Transverse colon (tissue), 4 donors: ENCODE measurements around the gene BMP3. TPM values are rescaled to one million over a fixed set of nuclear protein-coding genes. Genes with fewer than 3 reads are reported as not detected.

Experiments used
- DNase-seq: peaks from one replicate; pipeline ENCODE4 v3.0.0-alpha.2; 2019
- H3K27ac ChIP-seq, 4 donors: fragments of 200-600 bp; sonication (generic); 2 replicates each; pipeline ENCODE4 v1.5.1; 2016 to 2018; ENCODE audit warnings: inconsistent platforms in 4 of 4
- H3K27me3 ChIP-seq: fragments of 200-600 bp; sonication (generic); 2 replicates; pipeline ENCODE4 v1.5.1; 2017; ENCODE audit warnings: inconsistent platforms
- H3K36me3 ChIP-seq, 4 donors: fragments of 200-600 bp; sonication (generic); 2 replicates each; pipeline ENCODE4 v1.5.1; 2017 to 2019; ENCODE audit warnings: inconsistent platforms in 4 of 4
- H3K4me1 ChIP-seq, 4 donors: fragments of 200-600 bp; sonication (generic); 2 replicates each; pipeline ENCODE4 v1.5.1; 2017 to 2020; ENCODE audit warnings: inconsistent platforms in 4 of 4
- H3K4me3 ChIP-seq, 4 donors: fragments of 200-600 bp; sonication (generic); 1 replicate in 1 of 4; 2 replicates in 3 of 4; pipeline versions ENCODE4 v1.5.1 to v1.6.1; 2017 to 2019; ENCODE audit warnings: inconsistent platforms in 4 of 4
- H3K9me3 ChIP-seq, 2 donors: fragments of 200-600 bp; sonication (generic); 2 replicates each; pipeline ENCODE4 v1.5.1; 2017 to 2019; ENCODE audit warnings: inconsistent platforms in 2 of 2
- EP300 ChIP-seq: sonication (generic); formaldehyde crosslinking; IDR thresholded peaks from one replicate; pipeline ENCODE4 v1.6.1; 2017; ENCODE audit warnings: antibody characterized with exemption, low read depth
- POLR2A ChIP-seq: fragments of 450-650 bp; IDR thresholded peaks from one replicate; pipeline ENCODE4 v1.6.1; 2016; ENCODE audit warnings: antibody characterized with exemption, mild to moderate bottlenecking, moderate library complexity
- POLR2AphosphoS5 ChIP-seq, 3 donors: sonication (generic); formaldehyde crosslinking; IDR thresholded peaks; one replicate each; pipeline ENCODE4 v1.6.1; 2016; ENCODE audit warnings: antibody characterized with exemption in 3 of 3
- WGBS, 2 donors: methylation state at CpG; one replicate each; pipeline ENCODE4 v1.1.5; 2018; ENCODE audit warnings: low coverage in 1 of 2; 5-methylcytosine and 5-hydroxymethylcytosine counted together
- in situ Hi-C, 4 donors: fragments of 200-750 bp; cut with MboI; loops; one replicate each; pipeline versions ENCODE4 v1.15.0 to v1.15.1; 2017; ENCODE audit warnings: low sequenced_read_pairs in 3 of 4, low pct_ligation_motif_present in 1 of 4, low pct_unique_long_range_greater_than_20kb in 1 of 4
- intact Hi-C: fragments of 100-400 bp; cut with DNase I; formaldehyde crosslinking; loops from one replicate; pipeline ENCODE4 v1.15.1; 2023; ENCODE audit warnings: low total_unique reads
- total RNA-seq, 4 donors: library from RNA; depleted of rRNA; stranded (reverse); fragments of >200 nt; gene quantifications; one replicate each; pipeline ENCODE4 v1.1.0, GENCODE V29; 2016
- TF ChIP-seq, protein P1 (sequence below), 5 experiments: fragments of 200-600 bp in 3 of 5; fragments of 450-650 bp in 2 of 5; sonication (generic) in 3 of 5; IDR thresholded peaks; 1 replicate in 2 of 5; 2 replicates in 3 of 5; pipeline ENCODE4 v1.5.1; 2016 to 2017; ENCODE audit warnings: antibody characterized with exemption in 5 of 5, inconsistent platforms in 3 of 5, mild to moderate bottlenecking in 2 of 5, moderate library complexity in 1 of 5

Gene BMP3
- total RNA-seq, 4 donors from 2014 or later: 4.0 to 78.8 (median 44.9) TPM

DNA sequence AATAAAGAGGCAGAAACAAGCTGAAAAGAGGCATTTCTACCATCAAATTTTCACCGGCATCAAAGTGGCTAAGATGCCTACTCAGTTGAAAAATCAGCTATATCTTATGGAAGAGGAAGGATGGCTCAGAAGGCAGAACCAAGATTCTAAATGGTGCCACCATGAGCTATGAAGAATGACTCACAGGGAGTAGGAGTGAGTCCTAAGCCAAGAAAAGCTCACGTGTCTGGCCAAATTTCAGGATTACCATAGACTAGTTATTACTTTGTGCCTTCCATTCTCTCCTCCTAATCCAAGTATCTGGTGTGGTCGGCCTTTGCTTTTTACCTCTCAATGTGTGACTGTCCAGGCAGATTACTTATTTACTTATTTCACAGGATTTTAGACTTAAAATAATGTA, 54.8 kb downstream of the BMP3 start:
- Histone ChIP-seq H3K27ac (no peak overlapping the region), H3K4me1 (no peaks in the 10 kb centered on the region), H3K9me3 (no peaks in the 10 kb centered on the region), H3K27me3 (no peaks in the 10 kb centered on the region), H3K36me3 (no peaks in the 10 kb centered on the region), H3K4me3 (no peak overlapping the region)
- intact Hi-C loops: no loop called here
- in situ Hi-C loops: loop anchor here in 1 of 4 donors (10.0 kb wide), 1 partner anchor 250 kb away; no protein-coding TSS in a partner anchor
- DNase-seq: no peak
- TF ChIP-seq POLR2AphosphoS5 (IDR thresholded peaks at IDR 0.05) (no peak), EP300 (no peak), POLR2A (no peak)
- TF ChIP-seq, protein P1, sequence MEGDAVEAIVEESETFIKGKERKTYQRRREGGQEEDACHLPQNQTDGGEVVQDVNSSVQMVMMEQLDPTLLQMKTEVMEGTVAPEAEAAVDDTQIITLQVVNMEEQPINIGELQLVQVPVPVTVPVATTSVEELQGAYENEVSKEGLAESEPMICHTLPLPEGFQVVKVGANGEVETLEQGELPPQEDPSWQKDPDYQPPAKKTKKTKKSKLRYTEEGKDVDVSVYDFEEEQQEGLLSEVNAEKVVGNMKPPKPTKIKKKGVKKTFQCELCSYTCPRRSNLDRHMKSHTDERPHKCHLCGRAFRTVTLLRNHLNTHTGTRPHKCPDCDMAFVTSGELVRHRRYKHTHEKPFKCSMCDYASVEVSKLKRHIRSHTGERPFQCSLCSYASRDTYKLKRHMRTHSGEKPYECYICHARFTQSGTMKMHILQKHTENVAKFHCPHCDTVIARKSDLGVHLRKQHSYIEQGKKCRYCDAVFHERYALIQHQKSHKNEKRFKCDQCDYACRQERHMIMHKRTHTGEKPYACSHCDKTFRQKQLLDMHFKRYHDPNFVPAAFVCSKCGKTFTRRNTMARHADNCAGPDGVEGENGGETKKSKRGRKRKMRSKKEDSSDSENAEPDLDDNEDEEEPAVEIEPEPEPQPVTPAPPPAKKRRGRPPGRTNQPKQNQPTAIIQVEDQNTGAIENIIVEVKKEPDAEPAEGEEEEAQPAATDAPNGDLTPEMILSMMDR (IDR thresholded peaks at IDR 0.05): no peak
- WGBS, 2 donors: 78 to 79% methylated on average over 3 of the region's 3 CpGs

DNA sequence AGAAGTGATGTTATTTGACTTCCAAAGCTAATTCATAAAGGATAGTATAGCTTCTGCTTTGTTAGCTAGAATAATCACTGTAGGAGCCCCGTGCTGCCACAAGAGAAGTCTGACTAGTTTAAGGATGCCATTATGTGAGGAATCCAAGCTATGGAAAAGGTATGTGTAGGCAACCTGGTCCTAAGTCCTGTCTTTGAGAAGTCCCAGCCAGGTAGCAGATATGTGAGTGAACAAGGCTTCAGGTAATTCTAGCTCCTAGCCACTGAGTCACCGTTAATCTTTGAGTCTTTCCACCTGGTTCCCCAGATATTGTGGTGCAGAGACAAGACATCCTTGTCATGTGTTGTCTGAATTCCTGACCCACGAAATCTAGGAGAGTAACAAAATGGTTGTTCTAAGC, 55.5 kb downstream of the BMP3 start:
- Histone ChIP-seq H3K9me3 (no peaks in the 10 kb centered on the region), H3K4me3 (no peak overlapping the region), H3K36me3 (no peaks in the 10 kb centered on the region), H3K27ac (no peak overlapping the region), H3K27me3 (no peaks in the 10 kb centered on the region), H3K4me1 (no peaks in the 10 kb centered on the region)
- WGBS, 2 donors: 75 to 82% methylated on average over 2 to 3 of the region's 3 CpGs
- DNase-seq: no peak
- TF ChIP-seq, protein P1 (IDR thresholded peaks at IDR 0.05): no peak
- TF ChIP-seq EP300 (no peak), POLR2AphosphoS5 (IDR thresholded peaks at IDR 0.05) (no peak)
- in situ Hi-C loops (loop anchor here in 1 of 4 donors (10.0 kb wide), 1 partner anchor 249 kb away; no protein-coding TSS in a partner anchor), intact Hi-C loops (no loop called here)

DNA sequence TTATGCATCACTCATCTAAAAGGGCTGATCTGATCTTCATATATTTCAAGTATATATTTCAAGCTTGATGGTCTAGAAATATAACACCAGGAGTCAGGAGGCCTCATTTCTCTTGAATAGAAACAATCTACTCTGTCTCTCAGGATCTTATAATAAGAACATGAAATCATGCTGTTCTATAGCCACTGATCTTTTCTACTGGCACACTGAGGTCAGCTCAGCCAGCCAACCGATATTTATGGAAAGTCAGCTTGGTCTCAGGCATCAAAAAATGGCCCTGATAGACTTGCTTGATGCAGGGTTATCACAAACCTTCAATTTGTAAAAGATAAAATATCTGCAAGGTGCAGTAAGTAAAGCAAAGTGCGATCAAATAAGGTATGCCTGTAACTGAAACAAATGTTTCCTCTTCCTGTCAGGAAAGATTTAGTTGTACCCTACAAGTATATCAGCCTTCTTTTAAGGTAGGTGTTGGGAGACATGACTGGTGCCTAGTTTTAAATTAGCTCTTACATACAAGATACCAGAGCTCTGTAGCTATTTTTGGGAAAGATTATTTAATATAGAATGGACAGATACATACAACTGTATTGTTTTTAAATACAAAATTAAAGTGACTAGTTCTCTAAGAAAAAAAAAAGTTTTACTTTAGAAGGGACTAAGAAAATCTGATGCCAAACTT, 63.4 kb downstream of the BMP3 start:
- intact Hi-C loops: no loop called here
- Histone ChIP-seq H3K36me3 (no peaks in the 10 kb centered on the region), H3K9me3 (no peaks in the 10 kb centered on the region), H3K27ac (no peak overlapping the region), H3K4me3 (no peak overlapping the region), H3K27me3 (no peaks in the 10 kb centered on the region), H3K4me1 (no peaks in the 10 kb centered on the region)
- WGBS, 2 donors: 86 to 87% methylated on average over 2 of the region's 2 CpGs
- TF ChIP-seq EP300 (no peak), POLR2A (no peak), POLR2AphosphoS5 (IDR thresholded peaks at IDR 0.05) (no peak)
- TF ChIP-seq, protein P1 (IDR thresholded peaks at IDR 0.05): no peak
- DNase-seq: no peak
- in situ Hi-C loops: no loop called here

DNA sequence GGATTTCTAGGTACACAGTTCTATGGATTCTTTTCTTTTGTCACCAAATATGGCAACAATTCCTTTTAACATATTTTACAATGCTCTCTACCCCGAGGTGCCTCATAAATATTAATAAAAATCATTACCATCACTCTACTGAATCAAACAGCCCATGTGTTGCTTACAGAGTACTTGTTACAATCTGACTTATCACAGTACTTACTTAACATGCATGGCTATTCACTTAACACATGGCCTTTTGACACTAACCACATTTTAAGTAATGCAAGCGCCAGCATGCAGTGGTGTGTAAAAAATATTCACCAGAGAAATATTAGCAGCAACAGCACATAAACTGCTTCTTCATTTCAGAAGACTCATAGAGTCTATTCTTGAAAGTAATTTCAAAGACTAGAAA, 64.9 kb downstream of the BMP3 start:
- TF ChIP-seq POLR2A (no peak), EP300 (no peak), POLR2AphosphoS5 (IDR thresholded peaks at IDR 0.05) (no peak)
- TF ChIP-seq, protein P1 (IDR thresholded peaks at IDR 0.05): no peak
- no peak for DNase-seq
- Histone ChIP-seq H3K27me3 (no peaks in the 10 kb centered on the region), H3K4me1 (no peaks in the 10 kb centered on the region), H3K36me3 (no peaks in the 10 kb centered on the region), H3K4me3 (no peak overlapping the region), H3K27ac (no peak overlapping the region), H3K9me3 (no peaks in the 10 kb centered on the region)
- intact Hi-C loops: no loop called here
- in situ Hi-C loops: no loop called here
- WGBS, 2 donors: 60 to 84% methylated on average over 2 of the region's 2 CpGs
